GM10248 (cell line): ENCODE measurements around the gene PTH2.

Source experiments
- CTCF ChIA-PET: fragments of 300-600 bp; sonication (Branson Sonifier 250); formaldehyde crosslinking; extraction: SDS; loops from one replicate; lab custom pipeline; 2021; ENCODE audit warnings: antibody characterized with exemption; lab: Yijun Ruan, JAX
- POLR2A ChIA-PET: fragments of 350-650 bp; sonication (Branson Sonifier 250); formaldehyde crosslinking; extraction: SDS; loops from one replicate; lab custom pipeline; 2020; ENCODE audit warnings: antibody characterized with exemption; lab: Yijun Ruan, JAX
- DNase-seq: peaks from one replicate; pipeline ENCODE4 v3.0.0; 2012; ENCODE audit errors: extremely low spot score
- TF ChIP-seq, protein P1 (sequence below): IDR thresholded peaks from 2 replicates; pipeline ENCODE4 v1.5.1; 2012; ENCODE audit warnings: mild to moderate bottlenecking, low read depth; ENCODE audit errors: extremely low read depth, missing control alignments, control extremely low read depth

Gene PTH2

GRCh38 chr19:49443366-49444099, 20.3 kb upstream of the PTH2 start:
- POLR2A ChIA-PET = interaction anchor here (1.0 to 1.4 kb wide), 3 partner anchors 8 to 128 kb away, joined by 3 to 4 read pairs (median 3); partner anchors contain the start of genes ALDH16A1 and PIH1D1

DNA sequence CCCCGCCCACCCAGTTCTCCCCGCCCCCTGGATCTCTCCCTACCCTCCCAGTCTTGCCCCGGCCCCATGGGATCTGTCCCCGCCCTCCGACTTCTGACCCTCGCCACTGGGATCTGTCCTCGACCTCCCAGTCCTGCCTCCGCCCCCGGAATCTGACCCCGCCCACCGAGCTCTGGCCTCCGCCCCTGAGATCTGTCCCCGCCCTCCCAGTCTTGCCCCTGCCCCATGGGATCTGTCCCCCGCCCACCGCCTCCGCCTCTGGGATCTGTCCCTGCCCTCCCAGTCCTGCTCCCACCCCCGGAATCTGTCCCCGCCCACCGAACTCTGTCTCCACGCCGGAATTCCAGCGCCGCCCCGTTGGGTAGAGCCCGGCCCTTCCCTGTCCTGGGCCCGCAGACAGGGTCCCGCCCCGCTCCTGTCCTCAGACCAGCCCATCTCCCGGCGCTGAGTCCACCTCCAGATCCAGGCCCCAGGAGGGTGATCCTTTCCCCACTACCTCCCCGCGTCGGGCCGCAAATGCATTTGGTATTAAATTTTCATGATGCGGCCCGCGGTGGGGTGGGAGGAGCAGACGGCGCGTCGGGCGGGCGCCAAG, 19.6 kb upstream of the PTH2 start:
- TF ChIP-seq, protein P1, sequence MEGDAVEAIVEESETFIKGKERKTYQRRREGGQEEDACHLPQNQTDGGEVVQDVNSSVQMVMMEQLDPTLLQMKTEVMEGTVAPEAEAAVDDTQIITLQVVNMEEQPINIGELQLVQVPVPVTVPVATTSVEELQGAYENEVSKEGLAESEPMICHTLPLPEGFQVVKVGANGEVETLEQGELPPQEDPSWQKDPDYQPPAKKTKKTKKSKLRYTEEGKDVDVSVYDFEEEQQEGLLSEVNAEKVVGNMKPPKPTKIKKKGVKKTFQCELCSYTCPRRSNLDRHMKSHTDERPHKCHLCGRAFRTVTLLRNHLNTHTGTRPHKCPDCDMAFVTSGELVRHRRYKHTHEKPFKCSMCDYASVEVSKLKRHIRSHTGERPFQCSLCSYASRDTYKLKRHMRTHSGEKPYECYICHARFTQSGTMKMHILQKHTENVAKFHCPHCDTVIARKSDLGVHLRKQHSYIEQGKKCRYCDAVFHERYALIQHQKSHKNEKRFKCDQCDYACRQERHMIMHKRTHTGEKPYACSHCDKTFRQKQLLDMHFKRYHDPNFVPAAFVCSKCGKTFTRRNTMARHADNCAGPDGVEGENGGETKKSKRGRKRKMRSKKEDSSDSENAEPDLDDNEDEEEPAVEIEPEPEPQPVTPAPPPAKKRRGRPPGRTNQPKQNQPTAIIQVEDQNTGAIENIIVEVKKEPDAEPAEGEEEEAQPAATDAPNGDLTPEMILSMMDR = no peak
- ChIA-PET POLR2A (interaction anchor here (0.6 to 1.4 kb wide), 4 partner anchors 8 to 128 kb away, joined by 3 to 8 read pairs (median 4); partner anchors contain the start of genes ALDH16A1 and PIH1D1), CTCF (interaction anchor here (0.6 to 3.6 kb wide), 25 partner anchors 9 to 449 kb away, joined by 3 to 23 read pairs (median 4); partner anchors contain the start of genes ALDH16A1, GFY, GYS1 and PIH1D1)
- DNase-seq = peak; percentile 81

More at GRCh38 chr19:49443366-49444099, 20.3 kb upstream of the PTH2 start:
- DNase-seq = peak; percentile 92
- CTCF ChIA-PET = interaction anchor here (0.7 to 3.6 kb wide), 22 partner anchors 8 to 227 kb away, joined by 3 to 23 read pairs (median 4); partner anchors contain the start of genes ALDH16A1, GFY and PIH1D1
- TF ChIP-seq, protein P1 = peak; percentile 99

- DNase-seq = no peak
- ChIA-PET POLR2A (interaction anchor here (0.6 to 1.4 kb wide), 4 partner anchors 9 to 129 kb away, joined by 3 to 8 read pairs (median 4); partner anchors contain the start of genes ALDH16A1 and PIH1D1), CTCF (interaction anchor here (0.6 to 3.6 kb wide), 23 partner anchors 9 to 449 kb away, joined by 3 to 23 read pairs (median 4); partner anchors contain the start of genes ALDH16A1, GFY, GYS1 and PIH1D1)
- TF ChIP-seq, protein P1 = no peak
Measured at GRCh38 chr19:49442354-49442753, 19.1 kb upstream of the PTH2 start.

GRCh38 chr19:49441960-49442350, 18.7 kb upstream of the PTH2 start:
- ChIA-PET CTCF (interaction anchor here (1.1 to 3.6 kb wide), 6 partner anchors 12 to 51 kb away, joined by 3 to 23 read pairs (median 6); partner anchors contain the start of gene ALDH16A1), POLR2A (interaction anchor here (1.4 kb wide), 1 partner anchor 11 kb away, joined by 4 read pairs; the partner anchor contains the start of gene ALDH16A1)
- no peak for DNase-seq
- TF ChIP-seq, protein P1 = no peak

DNA sequence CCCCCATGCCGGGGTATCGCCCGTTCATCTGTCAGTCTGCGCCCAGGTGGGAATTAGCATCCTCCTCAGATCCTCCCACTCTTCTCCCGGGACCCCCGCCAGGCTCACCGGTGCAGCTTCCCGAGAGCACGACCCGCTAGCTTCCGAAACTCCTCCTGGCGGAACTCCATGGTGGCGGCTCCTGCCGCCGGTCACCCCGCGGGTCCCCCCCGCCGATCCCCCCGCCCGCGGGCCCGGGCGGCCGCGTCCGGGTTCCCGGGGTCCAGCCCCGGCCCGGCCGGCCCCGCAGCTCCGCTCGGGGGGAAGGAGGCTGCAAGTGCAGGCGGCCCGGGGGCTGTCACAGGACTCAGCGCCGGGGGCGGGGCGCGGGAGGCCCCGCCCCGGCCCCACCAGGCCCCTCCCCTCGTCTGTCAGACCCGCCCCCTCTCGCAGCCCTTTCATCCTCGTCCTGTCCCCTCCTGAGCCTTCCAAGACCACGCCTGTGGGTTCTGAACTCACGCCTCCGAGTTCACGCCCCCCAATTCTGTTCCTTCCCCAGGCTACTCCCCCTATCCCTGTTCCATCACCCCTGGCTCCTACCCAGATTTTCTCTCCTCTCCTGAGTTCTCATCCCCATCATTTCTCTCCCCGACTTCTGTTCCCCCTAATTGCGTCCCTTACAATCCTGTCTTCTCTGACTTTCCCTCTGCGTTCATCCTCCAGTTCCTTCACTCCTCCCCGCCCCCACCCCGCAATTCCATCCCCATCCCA, 18.1 kb upstream of the PTH2 start, which contains the start of gene SLC17A7:
Gene SLC17A7, minus strand, starts transcription at position 318 of the 750 bp plus-strand sequence. Its CDS starts 148 bp downstream, at position 170.
- TF ChIP-seq, protein P1 = no peak
- peak; percentile 72 for DNase-seq
- ChIA-PET CTCF (interaction anchor here (1.1 to 3.6 kb wide), 4 partner anchors 12 to 51 kb away, joined by 5 to 23 read pairs (median 6); partner anchors contain the start of gene ALDH16A1), POLR2A (no interaction called here)
